CD8-positive, alpha-beta memory T cell (primary cell): ENCODE data around the gene WDR45B. TPM values are rescaled to one million over a fixed set of nuclear protein-coding genes. Genes with fewer than 3 reads are reported as not detected.

ENCODE experiments used
- CTCF ChIA-PET: fragments of 350-600 bp; sonication (Branson Sonifier 250); formaldehyde crosslinking; loops from one replicate; lab custom pipeline; 2021; ENCODE audit warnings: antibody characterized with exemption; lab: Charles Lee
- POLR2A ChIA-PET: fragments of 350-600 bp; sonication (Branson Sonifier 250); formaldehyde crosslinking; loops from one replicate; lab custom pipeline; 2021; ENCODE audit warnings: antibody characterized with exemption; lab: Charles Lee
- DNase-seq, 5 donors: peaks; one replicate each; pipeline versions ENCODE4 v3.0.0 to v3.0.0-alpha.2; 2020 to 2022; ENCODE audit warnings: mixed read lengths in 1 of 5
- H3K27ac ChIP-seq: one replicate; pipeline ENCODE4 v1.7.0; 2013; ENCODE audit warnings: low read depth, mild to moderate bottlenecking, low read length, moderate library complexity
- H3K27me3 ChIP-seq: 2 replicates; pipeline ENCODE4 v1.7.0; 2013; ENCODE audit warnings: low read length, mild to moderate bottlenecking; ENCODE audit not compliant: insufficient read depth, poor library complexity, severe bottlenecking
- H3K36me3 ChIP-seq: 2 replicates; pipeline ENCODE4 v1.7.0; 2013; ENCODE audit warnings: mild to moderate bottlenecking, low read length, moderate library complexity; ENCODE audit not compliant: insufficient read depth
- H3K4me1 ChIP-seq: 2 replicates; pipeline ENCODE4 v1.7.0; 2013; ENCODE audit warnings: mild to moderate bottlenecking, low read length, moderate library complexity; ENCODE audit not compliant: insufficient read depth
- H3K4me3 ChIP-seq: 2 replicates; pipeline ENCODE4 v1.7.0; 2013; ENCODE audit warnings: mild to moderate bottlenecking, low read length
- H3K9me3 ChIP-seq: 2 replicates; pipeline ENCODE4 v1.7.0; 2013; ENCODE audit warnings: mild to moderate bottlenecking, low read length
- H3K27ac Mint-ChIP-seq, 8 donors: one replicate each; pipeline ENCODE4 v1.8.0; 2020 to 2021; ENCODE audit warnings: mixed read lengths in 8 of 8, mild to moderate bottlenecking in 6 of 8, inconsistent platforms in 3 of 8, moderate library complexity in 3 of 8
- H3K27me3 Mint-ChIP-seq, 2 donors: one replicate each; pipeline ENCODE4 v1.8.0; 2020 to 2021; ENCODE audit warnings: mixed read lengths in 2 of 2, mild to moderate bottlenecking in 1 of 2, moderate library complexity in 1 of 2
- H3K36me3 Mint-ChIP-seq, 3 donors: one replicate each; pipeline ENCODE4 v1.8.0; 2020 to 2021; ENCODE audit warnings: mixed read lengths in 3 of 3, inconsistent platforms in 1 of 3, mild to moderate bottlenecking in 1 of 3
- H3K4me1 Mint-ChIP-seq, 3 donors: one replicate each; pipeline ENCODE4 v1.8.0; 2020 to 2021; ENCODE audit warnings: mixed read lengths in 3 of 3, inconsistent platforms in 1 of 3, mild to moderate bottlenecking in 1 of 3
- H3K4me3 Mint-ChIP-seq, 7 donors: one replicate each; pipeline ENCODE4 v1.8.0; 2020 to 2021; ENCODE audit warnings: mixed read lengths in 7 of 7, mild to moderate bottlenecking in 6 of 7, moderate library complexity in 4 of 7, inconsistent platforms in 2 of 7
- H3K9me3 Mint-ChIP-seq, 5 donors: one replicate each; pipeline ENCODE4 v1.8.0; 2020 to 2022; ENCODE audit warnings: mixed read lengths in 5 of 5, mild to moderate bottlenecking in 3 of 5, moderate library complexity in 2 of 5, inconsistent platforms in 1 of 5
- polyA plus RNA-seq: library from polyadenylated mRNA; unstranded; fragments of 300-500 nt; fragmentation: Illumina TruSeq; gene quantifications from one replicate; pipeline ENCODE4 v1.2.3, GENCODE V29; 2021
- total RNA-seq, 2 experiments: library from RNA; stranded (reverse); gene quantifications; one replicate each; pipeline ENCODE4 v1.2.3, GENCODE V29; 2021

Gene WDR45B
- total and polyA plus RNA-seq, 3 experiments from 2014 or later = 41.9 to 50.1 (median 49.1) TPM

DNA sequence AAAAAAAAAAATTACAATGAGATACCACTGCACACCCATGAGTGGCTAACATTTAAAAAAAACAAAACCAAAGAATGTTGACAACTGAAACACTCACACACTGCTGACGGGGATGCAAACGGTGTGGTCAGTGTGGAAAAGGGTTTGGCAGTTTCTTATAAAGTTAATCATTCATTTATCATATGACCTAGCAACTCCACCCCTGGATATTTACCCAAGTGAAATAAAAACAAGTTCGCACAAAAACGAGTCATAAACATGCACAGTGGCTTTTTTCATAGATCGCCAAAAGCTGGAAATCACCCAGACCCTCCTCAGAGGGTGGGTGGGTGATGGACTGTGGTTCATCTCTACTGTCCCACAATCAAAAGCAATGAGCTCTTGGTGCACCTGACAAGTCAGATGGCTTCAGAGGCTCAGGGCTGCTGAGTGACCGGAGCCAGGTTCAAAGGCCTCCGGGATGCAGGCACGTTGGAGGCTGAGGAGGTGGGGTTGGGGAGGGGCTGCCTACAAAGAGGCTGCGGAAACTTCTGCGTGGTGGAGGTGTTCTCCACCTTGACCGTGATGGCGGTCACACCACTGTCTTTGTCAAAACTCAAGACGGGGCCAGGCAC, 36.1 kb upstream of the WDR45B start:
- peaks cover 2 to 11% (median 4%) of the 10 kb centered on the region in 3 donors for H3K36me3 Mint-ChIP-seq
- no peaks in the 10 kb centered on the region for H3K4me1 Mint-ChIP-seq
- Histone ChIP-seq H3K9me3 (peaks cover 4% of the 10 kb centered on the region), H3K4me1 (no peaks in the 10 kb centered on the region), H3K27ac (no peak overlapping the region), H3K36me3 (no peaks in the 10 kb centered on the region), H3K4me3 (no peak overlapping the region), H3K27me3 (no peaks in the 10 kb centered on the region)
- no peak for DNase-seq
- ChIA-PET POLR2A (no interaction called here), CTCF (no interaction called here)
- H3K27ac Mint-ChIP-seq = no peak overlapping the region
- H3K27me3 Mint-ChIP-seq = no peaks in the 10 kb centered on the region
- peaks cover 4 to 13% (median 10%) of the 10 kb centered on the region in 5 donors for H3K9me3 Mint-ChIP-seq
- H3K4me3 Mint-ChIP-seq = no peak overlapping the region

DNA sequence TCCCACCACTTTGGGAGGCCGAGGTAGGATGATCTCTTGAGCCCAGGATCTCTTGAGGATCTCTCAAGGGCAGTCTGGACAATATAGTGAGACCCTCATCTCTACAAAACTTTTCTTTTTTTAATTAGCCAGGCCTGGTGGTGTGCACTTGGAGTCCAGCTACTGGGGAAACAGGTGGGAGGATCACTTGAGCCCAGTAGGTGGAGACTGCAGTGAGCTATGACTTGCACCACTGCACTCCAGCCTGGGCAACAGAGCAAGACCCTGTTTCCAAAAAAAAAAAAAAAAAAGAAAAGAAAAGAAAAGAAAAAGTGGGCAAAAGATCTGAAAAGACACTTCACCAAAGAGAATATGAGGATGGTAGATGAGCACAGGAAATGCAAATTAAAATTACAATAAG, 35.3 kb upstream of the WDR45B start:
- Mint-ChIP-seq H3K36me3 (peaks cover 2 to 11% (median 4%) of the 10 kb centered on the region in 3 donors), H3K4me1 (no peaks in the 10 kb centered on the region), H3K4me3 (no peak overlapping the region), H3K27me3 (no peaks in the 10 kb centered on the region), H3K9me3 (peaks cover 4 to 13% (median 10%) of the 10 kb centered on the region in 5 donors), H3K27ac (no peak overlapping the region)
- H3K27me3 ChIP-seq = no peaks in the 10 kb centered on the region
- peaks cover 4% of the 10 kb centered on the region for H3K9me3 ChIP-seq
- POLR2A ChIA-PET = no interaction called here
- no peak overlapping the region for H3K27ac ChIP-seq
- DNase-seq = no peak
- H3K36me3 ChIP-seq = no peaks in the 10 kb centered on the region
- H3K4me1 ChIP-seq = no peaks in the 10 kb centered on the region
- CTCF ChIA-PET = no interaction called here
- H3K4me3 ChIP-seq = no peak overlapping the region

DNA sequence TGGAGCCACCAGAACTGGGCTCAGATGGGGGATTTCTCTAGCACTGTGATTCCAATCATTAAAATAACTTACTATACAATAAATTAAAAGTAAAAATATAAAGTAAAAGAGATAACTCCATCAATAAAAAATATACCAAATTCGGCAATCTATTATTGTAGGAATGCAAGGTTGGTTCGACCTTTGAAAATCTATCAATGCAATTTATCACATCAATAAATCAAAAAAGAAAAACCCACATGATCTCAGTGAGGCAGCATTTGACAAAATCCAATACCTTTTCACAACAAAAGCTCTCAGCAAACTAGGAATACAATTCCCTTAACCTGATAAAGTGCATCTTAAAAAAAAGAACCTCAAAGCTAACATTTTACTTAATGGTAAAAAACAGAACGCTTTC, 33.3 kb upstream of the WDR45B start:
- Histone ChIP-seq H3K4me1 (no peaks in the 10 kb centered on the region), H3K27ac (no peak overlapping the region), H3K27me3 (no peaks in the 10 kb centered on the region), H3K4me3 (no peak overlapping the region), H3K36me3 (no peaks in the 10 kb centered on the region), H3K9me3 (peaks cover 4% of the 10 kb centered on the region)
- H3K27ac Mint-ChIP-seq = no peak overlapping the region
- DNase-seq = no peak
- no peak overlapping the region for H3K4me3 Mint-ChIP-seq
- H3K9me3 Mint-ChIP-seq = peaks cover 4 to 13% (median 10%) of the 10 kb centered on the region in 5 donors
- ChIA-PET CTCF (no interaction called here), POLR2A (no interaction called here)
- H3K36me3 Mint-ChIP-seq = peaks cover 2 to 11% (median 4%) of the 10 kb centered on the region in 3 donors
- no peaks in the 10 kb centered on the region for H3K4me1 Mint-ChIP-seq
- H3K27me3 Mint-ChIP-seq = no peaks in the 10 kb centered on the region

DNA sequence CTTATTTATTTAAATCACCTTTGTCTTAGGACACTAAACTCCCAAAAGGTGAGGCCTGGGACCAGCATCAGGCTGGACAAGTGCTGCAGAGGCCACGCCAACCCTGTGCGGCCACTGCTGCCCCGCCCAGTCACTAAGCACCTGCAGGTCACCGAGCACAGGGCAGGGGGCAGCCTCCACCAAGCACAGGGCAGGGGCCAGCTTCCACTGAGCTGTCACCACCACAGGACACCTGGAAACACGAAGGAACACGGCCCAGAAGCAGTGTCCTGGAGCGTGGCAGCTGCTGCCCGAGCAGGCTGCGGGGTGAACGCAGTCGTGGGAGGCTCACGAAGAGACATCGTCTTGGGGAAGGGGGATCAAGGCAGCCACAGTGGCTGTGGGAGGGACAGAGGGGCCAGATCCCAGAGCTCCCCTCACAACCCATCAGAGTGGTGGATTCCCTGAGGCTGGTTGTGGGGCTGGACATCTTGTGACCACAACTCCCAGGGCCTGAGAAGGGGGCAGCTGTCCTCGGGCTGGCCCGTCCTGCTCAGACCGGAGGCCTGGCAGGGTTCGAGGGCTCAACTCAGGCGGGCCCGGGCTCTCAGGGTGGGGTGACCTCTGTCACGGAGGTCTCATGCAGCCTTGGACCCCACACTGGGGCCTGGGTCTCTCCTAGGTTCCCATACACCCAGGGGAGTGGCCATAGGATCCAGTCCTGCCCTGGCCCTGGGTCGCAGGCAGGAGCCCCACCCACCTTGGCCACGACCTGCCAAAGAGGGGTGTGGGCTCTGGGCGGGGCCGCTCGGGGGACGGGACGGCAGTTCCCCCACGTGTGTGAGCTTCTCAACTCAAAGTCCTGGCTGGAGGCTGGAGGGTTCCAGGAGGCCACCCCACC, 31.6 kb upstream of the WDR45B start:
- DNase-seq = no peak
- CTCF ChIA-PET = no interaction called here
- Histone ChIP-seq H3K9me3 (peaks cover 4% of the 10 kb centered on the region), H3K36me3 (no peaks in the 10 kb centered on the region), H3K4me3 (no peak overlapping the region), H3K27me3 (no peaks in the 10 kb centered on the region), H3K4me1 (no peaks in the 10 kb centered on the region), H3K27ac (no peak overlapping the region)
- Mint-ChIP-seq H3K4me1 (no peaks in the 10 kb centered on the region), H3K27me3 (no peaks in the 10 kb centered on the region), H3K36me3 (peaks cover 2 to 11% (median 4%) of the 10 kb centered on the region in 3 donors), H3K9me3 (peaks cover 4 to 13% (median 10%) of the 10 kb centered on the region in 5 donors), H3K27ac (no peak overlapping the region), H3K4me3 (no peak overlapping the region)
- POLR2A ChIA-PET = no interaction called here

DNA sequence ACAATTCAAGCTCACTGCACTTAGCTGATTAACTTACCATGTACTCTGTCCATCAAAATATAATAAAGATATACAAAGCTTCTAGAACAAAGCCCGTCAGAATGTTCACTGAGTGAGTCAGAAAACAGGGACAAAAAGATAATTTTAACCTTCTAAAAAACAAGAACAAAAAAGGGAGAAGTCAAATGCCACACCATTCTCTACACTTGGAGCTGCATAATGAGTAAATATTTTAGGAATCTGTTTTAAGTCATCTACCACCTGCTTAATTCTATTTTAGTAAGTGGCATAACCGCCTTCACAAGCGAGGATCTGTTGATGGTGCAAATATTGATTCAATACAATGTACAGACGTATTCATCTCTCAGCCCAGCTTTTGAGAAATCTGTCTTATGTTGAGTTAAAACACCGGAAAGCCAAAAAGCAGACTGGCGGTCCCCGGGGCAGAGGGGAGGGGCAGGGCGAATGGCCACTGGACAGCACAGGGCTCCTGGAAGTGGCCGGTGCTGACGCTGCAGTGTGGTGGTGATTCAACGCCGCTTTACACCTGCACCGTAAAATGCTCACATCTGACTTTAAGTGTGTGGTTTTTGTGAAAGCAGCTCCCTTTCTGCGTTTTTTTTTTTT, 30.1 kb upstream of the WDR45B start:
- Mint-ChIP-seq H3K36me3 (peaks cover 2 to 11% (median 4%) of the 10 kb centered on the region in 3 donors), H3K4me1 (no peaks in the 10 kb centered on the region), H3K27ac (no peak overlapping the region), H3K27me3 (no peaks in the 10 kb centered on the region), H3K4me3 (no peak overlapping the region), H3K9me3 (peaks cover 4 to 13% (median 10%) of the 10 kb centered on the region in 5 donors)
- H3K9me3 ChIP-seq = peaks cover 4% of the 10 kb centered on the region
- H3K27ac ChIP-seq = no peak overlapping the region
- no peaks in the 10 kb centered on the region for H3K36me3 ChIP-seq
- POLR2A ChIA-PET = interaction anchor here (0.5 kb wide), 1 partner anchor 38 kb away, joined by 5 read pairs; no protein-coding TSS in a partner anchor
- no peaks in the 10 kb centered on the region for H3K27me3 ChIP-seq
- H3K4me3 ChIP-seq = no peak overlapping the region
- CTCF ChIA-PET = no interaction called here
- no peaks in the 10 kb centered on the region for H3K4me1 ChIP-seq
- no peak for DNase-seq

DNA sequence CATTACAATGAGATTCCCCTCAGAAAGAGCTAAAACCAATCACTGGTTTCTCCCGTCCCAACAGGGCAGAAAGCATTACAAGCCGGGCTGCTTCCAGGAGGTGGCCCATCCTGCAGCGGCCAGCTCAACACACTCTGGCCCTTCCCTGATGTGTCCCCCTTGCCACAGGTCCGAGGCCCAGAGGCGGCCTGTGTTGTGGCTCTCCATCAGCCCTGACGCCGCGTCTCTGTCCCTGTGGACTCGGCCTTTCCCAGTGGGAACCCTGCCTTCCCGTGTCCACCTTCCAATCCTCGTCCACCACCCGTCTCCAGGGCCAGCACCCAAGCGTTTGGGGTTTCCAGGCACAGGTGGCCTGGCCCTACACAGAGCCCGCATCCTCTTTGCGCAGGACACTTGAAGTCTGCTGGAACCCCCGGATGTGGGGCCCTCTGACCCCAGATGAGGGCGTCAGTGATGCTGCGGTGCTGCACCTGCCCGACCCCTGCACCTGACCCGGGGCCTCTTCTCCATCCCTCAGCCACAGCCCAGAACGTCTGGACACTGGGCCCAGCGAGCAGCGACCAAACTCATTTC, 29.2 kb upstream of the WDR45B start:
- Mint-ChIP-seq H3K36me3 (peaks cover 2 to 8% (median 4%) of the 10 kb centered on the region in 3 donors), H3K4me1 (no peaks in the 10 kb centered on the region), H3K9me3 (peaks cover 4 to 12% (median 10%) of the 10 kb centered on the region in 5 donors), H3K27me3 (no peaks in the 10 kb centered on the region), H3K27ac (peak overlapping the region in 1 of 8 donors; percentile 29), H3K4me3 (no peak overlapping the region)
- Histone ChIP-seq H3K9me3 (peaks cover 4% of the 10 kb centered on the region), H3K36me3 (no peaks in the 10 kb centered on the region), H3K4me3 (no peak overlapping the region), H3K27ac (no peak overlapping the region), H3K4me1 (no peaks in the 10 kb centered on the region), H3K27me3 (no peaks in the 10 kb centered on the region)
- ChIA-PET POLR2A (no interaction called here), CTCF (interaction anchor here (0.9 to 1.1 kb wide), 2 partner anchors 9 to 98 kb away, joined by 4 read pairs; no protein-coding TSS in a partner anchor)
- DNase-seq = no peak

DNA sequence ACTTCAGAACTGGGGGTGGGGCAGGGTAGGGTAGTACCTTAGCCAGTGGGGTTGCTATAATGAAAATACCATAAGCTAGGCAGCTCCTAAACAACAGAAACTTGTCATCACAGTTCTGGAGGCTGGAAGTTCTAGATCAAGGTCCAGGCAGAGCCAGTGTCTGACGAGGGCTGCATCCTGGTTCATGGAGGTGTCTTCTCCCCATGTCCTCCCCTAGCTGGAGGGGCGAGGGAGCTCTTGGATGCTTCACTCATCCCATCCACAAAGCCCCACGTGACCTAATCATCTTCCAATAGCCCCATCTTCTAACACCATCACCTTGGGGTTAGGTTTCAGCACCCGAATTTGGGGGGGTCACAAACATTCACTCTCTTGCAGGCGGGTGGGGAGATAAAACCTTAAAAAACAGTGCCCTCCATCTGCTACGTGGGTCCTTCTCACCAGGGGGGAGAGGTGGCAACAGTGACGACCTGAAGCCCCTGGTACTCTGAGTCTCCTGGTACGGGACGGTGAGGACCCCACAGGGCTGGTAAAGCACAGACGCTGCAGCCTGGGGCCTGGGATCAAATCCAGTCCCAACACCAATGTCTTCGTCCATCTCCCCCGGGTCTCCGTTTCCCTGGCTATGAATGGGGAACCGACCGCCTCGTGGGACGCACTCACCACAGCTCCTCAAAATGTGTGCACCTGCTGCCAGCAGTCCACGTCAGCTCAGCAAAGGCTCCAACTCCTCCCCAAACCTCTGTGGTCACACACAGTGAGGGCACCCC, 27.4 kb upstream of the WDR45B start:
- H3K36me3 Mint-ChIP-seq = peaks cover 0 to 2% (median 0%) of the 10 kb centered on the region in 3 donors
- no peak overlapping the region for H3K27ac Mint-ChIP-seq
- no peaks in the 10 kb centered on the region for H3K9me3 Mint-ChIP-seq
- ChIA-PET CTCF (no interaction called here), POLR2A (no interaction called here)
- Histone ChIP-seq H3K4me3 (no peak overlapping the region), H3K27ac (no peak overlapping the region), H3K4me1 (no peaks in the 10 kb centered on the region), H3K27me3 (no peaks in the 10 kb centered on the region), H3K36me3 (no peaks in the 10 kb centered on the region), H3K9me3 (no peaks in the 10 kb centered on the region)
- DNase-seq = no peak
- peaks cover 0 to 3% (median 0%) of the 10 kb centered on the region in 3 donors for H3K4me1 Mint-ChIP-seq
- H3K4me3 Mint-ChIP-seq = no peak overlapping the region
- no peaks in the 10 kb centered on the region for H3K27me3 Mint-ChIP-seq
